H1 (cell line): ENCODE results near the gene PLCB1. TPM values are rescaled to one million over a fixed set of nuclear protein-coding genes. Genes with fewer than 3 reads are reported as not detected.

Experiments
- CTCF ChIA-PET: fragments of 300-600 bp; sonication (Branson Sonifier 250); formaldehyde crosslinking; loops from one replicate; lab custom pipeline; 2021; ENCODE audit not compliant: partially characterized antibody; lab: Charles Lee
- POLR2A ChIA-PET: fragments of 300-600 bp; sonication (Branson Sonifier 250); formaldehyde crosslinking; loops from one replicate; lab custom pipeline; 2021; ENCODE audit warnings: inconsistent platforms; ENCODE audit not compliant: partially characterized antibody; lab: Charles Lee
- DNase-seq, 2 experiments: peaks; one replicate each; pipeline versions ENCODE4 v3.0.0 to v3.0.0-alpha.2; 2010 to 2022; ENCODE audit warnings: low spot score in 2 of 2, low read depth in 1 of 2, mixed read lengths in 1 of 2
- FAIRE-seq: peaks from 2 replicates; lab custom pipeline; 2011; peaks lifted over from hg19 to GRCh38; lab: Jason Lieb, UNC
- H2AFZ ChIP-seq: 2 replicates; pipeline ENCODE4 v1.8.1; 2012; ENCODE audit warnings: low read length, inconsistent platforms
- H2AK5ac ChIP-seq: 2 replicates; pipeline ENCODE4 v1.6.1; 2013; ENCODE audit warnings: low read depth, low read length
- H2BK120ac ChIP-seq: replicated peaks from 2 replicates; pipeline ENCODE3; 2013; ENCODE audit warnings: low read depth, low read length, inconsistent platforms
- H2BK12ac ChIP-seq: 2 replicates; pipeline ENCODE4 v1.6.1; 2013; ENCODE audit warnings: low read depth, low read length
- H2BK15ac ChIP-seq: 2 replicates; pipeline ENCODE4 v1.6.1; 2013; ENCODE audit warnings: low read length
- H2BK20ac ChIP-seq: 2 replicates; pipeline ENCODE4 v1.6.1; 2013; ENCODE audit warnings: low read length
- H2BK5ac ChIP-seq: 2 replicates; pipeline ENCODE4 v1.6.1; 2013; ENCODE audit warnings: low read depth, low read length
- H3K14ac ChIP-seq: 2 replicates; pipeline ENCODE4 v1.6.1; 2013; ENCODE audit warnings: inconsistent platforms; ENCODE audit not compliant: insufficient read length
- H3K18ac ChIP-seq: 2 replicates; pipeline ENCODE4 v1.6.1; 2013; ENCODE audit warnings: low read length; ENCODE audit errors: extremely low read depth
- H3K23ac ChIP-seq: 2 replicates; pipeline ENCODE4 v1.6.1; 2013; ENCODE audit warnings: inconsistent platforms; ENCODE audit not compliant: insufficient read length
- H3K23me2 ChIP-seq: 2 replicates; pipeline ENCODE4 v1.6.1; 2013; ENCODE audit warnings: low read depth, low read length
- H3K27ac ChIP-seq: 2 replicates; pipeline ENCODE4 v1.6.1; 2011; ENCODE audit warnings: low read depth, low read length, inconsistent platforms
- H3K27me3 ChIP-seq, 4 experiments: replicated peaks in 1 of 4; 1 replicate in 1 of 4; 2 replicates in 3 of 4; pipeline versions ENCODE4 v1.6.1 to v1.8.1; 2011 to 2013; ENCODE audit warnings: low read length in 3 of 4, mild to moderate bottlenecking in 3 of 4, inconsistent platforms in 2 of 4, mixed read lengths in 2 of 4, moderate library complexity in 1 of 4; ENCODE audit not compliant: control insufficient read depth in 3 of 4, insufficient read depth in 3 of 4; ENCODE audit errors: extremely low read depth in 1 of 4
- H3K36me3 ChIP-seq, 4 experiments: 2 replicates each; pipeline versions ENCODE4 v1.6.1 to v1.8.1; 2011 to 2013; ENCODE audit warnings: mild to moderate bottlenecking in 4 of 4, low read length in 3 of 4, moderate library complexity in 2 of 4, control low read depth in 1 of 4, inconsistent platforms in 1 of 4; ENCODE audit not compliant: insufficient read depth in 4 of 4, control insufficient read depth in 2 of 4
- H3K4ac ChIP-seq: replicated peaks from 2 replicates; pipeline ENCODE3; 2013; ENCODE audit warnings: low read length, low read depth, mixed read lengths, inconsistent platforms; ENCODE audit not compliant: insufficient read length
- H3K4me1 ChIP-seq, 4 experiments: replicated peaks in 1 of 4; 1 replicate in 1 of 4; 2 replicates in 3 of 4; pipeline versions ENCODE4 v1.6.1 to v1.8.1; 2011 to 2013; ENCODE audit warnings: low read length in 3 of 4, inconsistent platforms in 2 of 4, mixed read lengths in 1 of 4; ENCODE audit not compliant: insufficient read depth in 4 of 4, control insufficient read depth in 3 of 4
- H3K4me2 ChIP-seq, 2 experiments: 2 replicates each; pipeline versions ENCODE4 v1.6.1 to v1.8.1; 2011 to 2013; ENCODE audit warnings: low read depth in 2 of 2, low read length in 2 of 2, control low read depth in 1 of 2, inconsistent platforms in 1 of 2, mild to moderate bottlenecking in 1 of 2; ENCODE audit not compliant: insufficient read depth in 1 of 2
- H3K4me3 ChIP-seq, 4 experiments: fragments of 200-600, 300-600 bp in 1 of 4; sonication (generic), shearing (Covaris generic), sonication (Bioruptor Twin) in 1 of 4; 2 replicates each; pipeline versions ENCODE4 v1.5.1 to v1.8.1; 2011 to 2016; ENCODE audit warnings: low read length in 4 of 4, low read depth in 3 of 4, control low read depth in 2 of 4, inconsistent platforms in 2 of 4, mild to moderate bottlenecking in 2 of 4, mixed read lengths in 1 of 4, moderate library complexity in 1 of 4; ENCODE audit not compliant: insufficient read depth in 2 of 4; ENCODE audit errors: extremely low read depth in 1 of 4
- H3K56ac ChIP-seq: replicated peaks from 2 replicates; pipeline ENCODE3; 2013; ENCODE audit warnings: low read depth, mild to moderate bottlenecking, mixed read lengths, low read length, inconsistent platforms; ENCODE audit not compliant: insufficient read length
- H3K79me1 ChIP-seq: 2 replicates; pipeline ENCODE4 v1.6.1; 2013; ENCODE audit warnings: low read depth, low read length, control low read depth
- H3K79me2 ChIP-seq, 2 experiments: 2 replicates each; pipeline versions ENCODE4 v1.6.1 to v1.8.1; 2012 to 2013; ENCODE audit warnings: low read length in 2 of 2, mild to moderate bottlenecking in 2 of 2, inconsistent platforms in 1 of 2; ENCODE audit not compliant: insufficient read depth in 2 of 2, control insufficient read depth in 1 of 2
- H3K9ac ChIP-seq, 4 experiments: replicated peaks in 1 of 4; 1 replicate in 1 of 4; 2 replicates in 3 of 4; pipeline versions ENCODE4 v1.6.1 to v1.8.1; 2011 to 2013; ENCODE audit warnings: low read depth in 3 of 4, low read length in 3 of 4, control low read depth in 2 of 4, mild to moderate bottlenecking in 2 of 4, moderate library complexity in 2 of 4, inconsistent platforms in 1 of 4; ENCODE audit errors: extremely low read depth in 1 of 4
- H3K9me3 ChIP-seq, 2 experiments: 2 replicates each; pipeline versions ENCODE4 v1.6.1 to v1.8.1; 2012 to 2013; ENCODE audit warnings: mild to moderate bottlenecking in 2 of 2, moderate library complexity in 2 of 2, control low read depth in 1 of 2, inconsistent platforms in 1 of 2, low read depth in 1 of 2, low read length in 1 of 2, mixed read lengths in 1 of 2; ENCODE audit not compliant: insufficient read depth in 2 of 2
- H4K20me1 ChIP-seq, 2 experiments: replicated peaks in 1 of 2; 2 replicates each; pipeline versions ENCODE3 to v1.8.1; 2011 to 2013; ENCODE audit warnings: inconsistent platforms in 2 of 2, low read length in 2 of 2, mild to moderate bottlenecking in 1 of 2; ENCODE audit not compliant: insufficient read depth in 2 of 2, control insufficient read depth in 1 of 2
- H4K5ac ChIP-seq: 2 replicates; pipeline ENCODE4 v1.6.1; 2013; ENCODE audit warnings: low read length, low read depth, mixed read lengths, inconsistent platforms; ENCODE audit not compliant: insufficient read length
- H4K8ac ChIP-seq: 2 replicates; pipeline ENCODE4 v1.8.0; 2013; ENCODE audit warnings: mild to moderate bottlenecking, moderate library complexity, low read length, inconsistent platforms; ENCODE audit not compliant: insufficient read depth; ENCODE audit errors: extremely low read depth
- H4K91ac ChIP-seq: replicated peaks from 2 replicates; pipeline ENCODE3; 2013; ENCODE audit warnings: low read length, mixed read lengths, inconsistent platforms; ENCODE audit not compliant: insufficient read length
- BACH1 ChIP-seq: IDR thresholded peaks from 2 replicates; pipeline ENCODE4 v1.6.1; 2012; ENCODE audit warnings: low read length, improper control_type of control experiment
- CHD2 ChIP-seq: IDR thresholded peaks from 2 replicates; pipeline ENCODE4 v1.6.1; 2012; ENCODE audit warnings: low read length, improper control_type of control experiment
- CTBP2 ChIP-seq: IDR thresholded peaks from 2 replicates; pipeline ENCODE4 v1.7.0; 2011; ENCODE audit warnings: borderline replicate concordance, mild to moderate bottlenecking, moderate library complexity, mixed read lengths, low read length; ENCODE audit not compliant: insufficient read depth, insufficient read length
- EGR1 ChIP-seq: IDR thresholded peaks from 2 replicates; pipeline ENCODE4 v1.6.1; 2011; ENCODE audit warnings: low read depth, low read length, borderline replicate concordance
- JUN ChIP-seq: IDR thresholded peaks from 2 replicates; pipeline ENCODE4 v1.6.1; 2011; ENCODE audit warnings: low read depth, mild to moderate bottlenecking, improper control_type of control experiment, low read length
- KDM1A ChIP-seq: fragments of 200-600, 300-600 bp; sonication (generic); IDR thresholded peaks from 2 replicates; pipeline ENCODE4 v1.7.1; 2016; ENCODE audit warnings: mild to moderate bottlenecking, low read length, borderline replicate concordance
- POU5F1 ChIP-seq: IDR thresholded peaks from 2 replicates; pipeline ENCODE4 v1.6.1; 2011; ENCODE audit warnings: low read depth, mild to moderate bottlenecking, low read length, moderate library complexity
- WGBS, 2 experiments: shearing (Covaris generic) in 1 of 2; methylation state at CpG; one replicate each; pipeline versions ENCODE4 v1.1.6 to v1.1.7; 2013 to 2015; ENCODE audit warnings: low lambda C conversion rate in 2 of 2, mixed read lengths in 2 of 2, inconsistent platforms in 1 of 2, low coverage in 1 of 2, missing lambda C conversion rate in 1 of 2; ENCODE audit not compliant: insufficient replicate concordance in 2 of 2, insufficient coverage in 1 of 2, insufficient read length in 1 of 2; ENCODE audit errors: extremely low coverage in 1 of 2, missing lambda C conversion rate in 1 of 2; 5-methylcytosine and 5-hydroxymethylcytosine counted together
- polyA plus RNA-seq, 7 experiments: library from polyadenylated mRNA; depleted of rRNA in 3 of 7; stranded (reverse) in 5 of 7; unstranded in 2 of 7; fragments of >200 nt in 5 of 7; fragments of 200-250 nt in 2 of 7; gene quantifications; 1 replicate in 5 of 7; 2 replicates in 1 of 7; 4 replicates in 1 of 7; pipeline versions ENCODE4 v1.2.1 to v1.2.3, GENCODE V29; 2011 to 2013; ENCODE audit warnings: missing spikeins in 2 of 7, mixed read lengths in 2 of 7
- total RNA-seq: library from RNA; stranded (reverse); fragmentation: NEBNext Ultra II Directional; extraction: Animal tissue kit (Norgen Biotek cat#: 25700); gene quantifications from 2 replicates; pipeline ENCODE4 v1.2.1, GENCODE V29; 2021

Gene PLCB1
- total and polyA plus RNA-seq, 2 of the 8 experiments (the other 6 are each of a cell fraction or from before 2014, with no cell fraction given), result 2.6 to 9.1 TPM

GRCh38 chr20:8862092-8862491, 730.0 kb downstream of the PLCB1 start:
- Histone ChIP-seq H2BK15ac (no peak overlapping the region), H2BK5ac (no peak overlapping the region), H3K27ac (no peak overlapping the region), H3K4ac (no peak overlapping the region), H4K91ac (no peak overlapping the region), H4K8ac (no peak overlapping the region), H2BK20ac (no peak overlapping the region), H3K4me2 (no peak overlapping the region), H4K20me1 (no peaks in the 10 kb centered on the region), H2BK120ac (no peak overlapping the region), H3K36me3 (no peaks in the 10 kb centered on the region), H3K23me2 (no peaks in the 10 kb centered on the region), H2AFZ (no peak overlapping the region), H3K4me3 (no peak overlapping the region), H3K56ac (no peak overlapping the region), H3K4me1 (peaks cover 0 to 5% (median 3%) of the 10 kb centered on the region in 4 experiments; a peak in 4 of 7 replicates), H3K18ac (no peak overlapping the region), H3K9me3 (no peaks in the 10 kb centered on the region), H3K23ac (no peak overlapping the region), H3K9ac (no peak overlapping the region), H3K14ac (no peak overlapping the region), H2AK5ac (no peak overlapping the region), H3K79me2 (no peaks in the 10 kb centered on the region), H2BK12ac (no peak overlapping the region), H3K27me3 (no peaks in the 10 kb centered on the region), H3K79me1 (no peaks in the 10 kb centered on the region), H4K5ac (no peak overlapping the region)
- POLR2A ChIA-PET, result no interaction called here
- DNase-seq (no peak), FAIRE-seq (no peak)
- CTCF ChIA-PET, result interaction anchor here (0.6 to 2.1 kb wide), 2 partner anchors 8 to 752 kb away, joined by 3 to 18 read pairs; no protein-coding TSS in a partner anchor
- 89% methylated on average over 4 of the region's 4 CpGs; no CpG with 5 or more reads in 1 of the 2 experiments for WGBS, 2 experiments
- TF ChIP-seq KDM1A (no peak), JUN (no peak), EGR1 (no peak), CHD2 (no peak), BACH1 (no peak), POU5F1 (no peak), CTBP2 (no peak)
